ENCODE measurements around the gene CD59.

The CD59 gene

DNA sequence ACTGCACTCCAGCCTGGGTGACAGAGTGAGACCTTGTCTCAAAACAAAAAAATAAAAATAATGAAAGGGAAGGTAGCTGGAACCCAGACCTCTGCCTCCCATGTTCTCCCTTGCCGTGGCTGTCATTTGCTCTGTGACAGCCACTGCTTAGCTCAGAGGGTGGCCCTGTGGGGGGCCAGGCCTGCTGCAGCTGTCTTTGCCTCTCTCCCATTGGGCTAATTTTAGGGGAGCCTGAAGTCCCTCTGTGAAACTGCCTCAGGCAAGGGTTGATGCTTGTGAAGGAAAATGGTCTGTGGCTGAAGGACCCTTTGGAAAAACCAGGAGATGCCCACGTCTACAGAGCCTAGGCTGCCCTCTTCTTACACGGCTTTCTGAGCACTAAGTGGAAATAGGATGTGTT, 78.5 kb downstream of the CD59 start:
- TF ChIP-seq, protein P1, sequence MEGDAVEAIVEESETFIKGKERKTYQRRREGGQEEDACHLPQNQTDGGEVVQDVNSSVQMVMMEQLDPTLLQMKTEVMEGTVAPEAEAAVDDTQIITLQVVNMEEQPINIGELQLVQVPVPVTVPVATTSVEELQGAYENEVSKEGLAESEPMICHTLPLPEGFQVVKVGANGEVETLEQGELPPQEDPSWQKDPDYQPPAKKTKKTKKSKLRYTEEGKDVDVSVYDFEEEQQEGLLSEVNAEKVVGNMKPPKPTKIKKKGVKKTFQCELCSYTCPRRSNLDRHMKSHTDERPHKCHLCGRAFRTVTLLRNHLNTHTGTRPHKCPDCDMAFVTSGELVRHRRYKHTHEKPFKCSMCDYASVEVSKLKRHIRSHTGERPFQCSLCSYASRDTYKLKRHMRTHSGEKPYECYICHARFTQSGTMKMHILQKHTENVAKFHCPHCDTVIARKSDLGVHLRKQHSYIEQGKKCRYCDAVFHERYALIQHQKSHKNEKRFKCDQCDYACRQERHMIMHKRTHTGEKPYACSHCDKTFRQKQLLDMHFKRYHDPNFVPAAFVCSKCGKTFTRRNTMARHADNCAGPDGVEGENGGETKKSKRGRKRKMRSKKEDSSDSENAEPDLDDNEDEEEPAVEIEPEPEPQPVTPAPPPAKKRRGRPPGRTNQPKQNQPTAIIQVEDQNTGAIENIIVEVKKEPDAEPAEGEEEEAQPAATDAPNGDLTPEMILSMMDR (IDR thresholded peaks at IDR 0.05; ENCODE audit: low read depth, low read length), result no peak
- DNase-seq (ENCODE audit: extremely low read depth, low read depth), result no peak

DNA sequence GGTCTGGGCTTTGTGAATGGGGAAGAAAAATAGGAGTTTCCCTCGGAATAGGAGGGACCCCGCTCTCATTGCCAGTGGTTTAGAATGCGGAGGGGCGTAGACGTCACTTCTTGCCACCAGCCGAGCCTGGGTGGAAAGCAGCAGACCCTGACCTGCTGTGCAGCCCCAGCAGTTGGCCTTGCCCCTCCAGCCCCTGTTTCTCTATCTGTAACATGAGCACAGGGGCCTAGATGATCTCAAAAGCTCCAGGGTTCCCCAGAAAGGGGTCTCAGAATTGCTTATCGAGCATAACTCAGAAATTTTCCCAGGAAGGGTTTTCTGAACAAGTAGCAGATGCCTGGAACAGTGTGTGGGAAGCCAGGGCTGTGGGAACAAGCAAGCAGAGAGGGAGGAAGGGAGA, 79.5 kb downstream of the CD59 start:
- TF ChIP-seq, protein P1 (IDR thresholded peaks at IDR 0.05; ENCODE audit: low read depth, low read length), result no peak
- DNase-seq (ENCODE audit: extremely low read depth, low read depth), result no peak

DNA sequence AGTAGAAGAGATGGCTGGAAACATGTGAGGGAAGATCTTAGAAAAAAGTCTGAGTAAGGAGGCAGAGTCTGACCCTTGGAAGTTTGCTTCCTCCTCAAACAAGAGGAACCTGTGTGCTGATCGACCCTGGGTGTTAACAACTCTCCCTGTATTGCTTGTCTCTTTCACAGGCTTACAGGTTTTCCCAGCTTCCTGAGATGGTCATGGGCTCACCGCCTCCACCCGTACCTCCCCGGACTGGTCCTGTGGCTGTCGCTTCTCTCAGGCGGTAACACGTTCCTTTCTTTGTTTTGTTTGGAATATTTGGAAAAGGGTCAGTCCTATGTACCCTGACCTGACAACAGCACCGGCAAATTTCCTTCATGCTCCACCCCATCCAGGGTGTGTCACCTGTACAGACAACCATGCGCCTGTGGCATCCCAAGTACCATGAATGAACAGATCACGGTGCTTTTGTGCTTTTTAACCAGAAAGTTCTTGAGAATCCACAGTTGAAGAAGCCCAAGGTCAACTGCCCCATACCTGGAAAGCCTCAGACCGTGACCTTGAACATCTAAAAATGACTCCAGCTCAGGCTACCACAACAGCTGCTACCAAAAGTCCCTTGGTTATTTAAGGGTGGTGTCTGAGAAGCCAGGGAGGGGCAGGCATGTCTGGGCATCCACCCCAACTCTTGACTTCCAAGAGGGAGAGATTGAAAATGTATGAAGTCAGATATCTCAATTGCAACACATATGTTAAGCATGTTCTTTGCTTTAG, 80.2 kb downstream of the CD59 start:
- TF ChIP-seq, protein P1 (IDR thresholded peaks at IDR 0.05; ENCODE audit: low read depth, low read length), result no peak
- no peak for DNase-seq (ENCODE audit: extremely low read depth, low read depth)

DNA sequence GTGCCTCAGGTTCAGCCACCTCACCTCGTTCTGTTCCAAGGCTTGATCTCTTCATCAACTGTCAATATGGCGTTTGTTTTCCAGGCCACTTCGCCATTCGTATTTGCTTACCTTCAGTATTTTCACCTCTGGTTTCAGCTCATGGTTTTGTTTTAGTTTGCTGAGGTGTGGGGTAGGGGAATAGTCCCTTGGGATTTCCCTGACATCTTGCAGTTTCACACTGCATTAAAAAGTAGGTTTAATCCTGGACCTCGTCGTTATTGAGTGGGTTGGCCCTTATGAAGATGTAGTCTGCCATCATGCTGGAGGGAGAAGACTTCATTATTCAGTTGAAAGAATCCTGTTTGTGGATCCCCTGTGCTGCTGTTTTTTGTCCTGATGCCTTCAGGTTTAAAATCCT, 81.6 kb downstream of the CD59 start:
- TF ChIP-seq, protein P1 (IDR thresholded peaks at IDR 0.05; ENCODE audit: low read depth, low read length), result no peak
- DNase-seq (ENCODE audit: extremely low read depth, low read depth), result no peak

All from AG09319 (cell line).